22Rv1 (cell line): ENCODE data around the gene CCDC30.

Experiments
- H3K27ac ChIP-seq: fragments of 450-650 bp; 2 replicates; pipeline ENCODE4 v1.5.1; 2017
- ZFX ChIP-seq: fragments of 450-650 bp; IDR thresholded peaks from 2 replicates; pipeline ENCODE4 v1.6.1; 2017; ENCODE audit warnings: antibody characterized with exemption, borderline replicate concordance
- TF ChIP-seq, protein P1 (sequence below): fragments of 450-650 bp; IDR thresholded peaks from 2 replicates; pipeline ENCODE4 v1.5.1; 2017; ENCODE audit warnings: mild to moderate bottlenecking

Gene CCDC30

GRCh38 chr1:42658877-42659337, 195.8 kb downstream of the CCDC30 start:
- TF ChIP-seq, protein P1, sequence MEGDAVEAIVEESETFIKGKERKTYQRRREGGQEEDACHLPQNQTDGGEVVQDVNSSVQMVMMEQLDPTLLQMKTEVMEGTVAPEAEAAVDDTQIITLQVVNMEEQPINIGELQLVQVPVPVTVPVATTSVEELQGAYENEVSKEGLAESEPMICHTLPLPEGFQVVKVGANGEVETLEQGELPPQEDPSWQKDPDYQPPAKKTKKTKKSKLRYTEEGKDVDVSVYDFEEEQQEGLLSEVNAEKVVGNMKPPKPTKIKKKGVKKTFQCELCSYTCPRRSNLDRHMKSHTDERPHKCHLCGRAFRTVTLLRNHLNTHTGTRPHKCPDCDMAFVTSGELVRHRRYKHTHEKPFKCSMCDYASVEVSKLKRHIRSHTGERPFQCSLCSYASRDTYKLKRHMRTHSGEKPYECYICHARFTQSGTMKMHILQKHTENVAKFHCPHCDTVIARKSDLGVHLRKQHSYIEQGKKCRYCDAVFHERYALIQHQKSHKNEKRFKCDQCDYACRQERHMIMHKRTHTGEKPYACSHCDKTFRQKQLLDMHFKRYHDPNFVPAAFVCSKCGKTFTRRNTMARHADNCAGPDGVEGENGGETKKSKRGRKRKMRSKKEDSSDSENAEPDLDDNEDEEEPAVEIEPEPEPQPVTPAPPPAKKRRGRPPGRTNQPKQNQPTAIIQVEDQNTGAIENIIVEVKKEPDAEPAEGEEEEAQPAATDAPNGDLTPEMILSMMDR: no peak
- no peak for TF ChIP-seq ZFX
- peak overlapping the region; percentile 87 for H3K27ac ChIP-seq

DNA sequence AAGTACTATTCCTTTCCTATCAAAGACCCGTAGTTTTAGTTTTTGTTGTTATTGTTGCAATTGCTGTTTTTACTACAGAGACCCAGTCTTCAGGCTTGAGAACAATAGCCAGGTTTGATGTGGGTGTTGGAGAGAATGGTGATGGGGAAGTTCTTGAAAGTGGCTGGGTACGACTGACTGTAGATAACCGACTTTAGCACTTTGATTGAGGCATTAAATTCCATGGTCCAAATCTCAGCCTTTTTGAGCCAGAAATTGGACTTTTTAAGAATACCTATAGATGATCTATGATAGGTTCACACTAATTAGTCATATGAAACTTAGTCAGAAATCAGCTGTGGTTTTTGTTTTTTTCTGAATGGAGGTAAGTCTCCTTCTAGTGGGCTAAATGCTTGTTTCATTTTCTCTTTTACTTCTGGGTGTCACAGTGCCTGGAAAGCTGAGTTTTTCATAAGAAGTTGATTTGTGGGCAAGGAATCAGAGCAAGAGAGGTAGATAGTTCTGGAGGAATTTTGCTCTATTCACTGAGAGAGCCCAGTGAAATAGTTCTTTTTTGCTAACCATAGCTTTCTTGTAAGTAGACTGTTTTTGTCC, 197.9 kb downstream of the CCDC30 start:
- TF ChIP-seq, protein P1: no peak
- TF ChIP-seq ZFX: no peak

DNA sequence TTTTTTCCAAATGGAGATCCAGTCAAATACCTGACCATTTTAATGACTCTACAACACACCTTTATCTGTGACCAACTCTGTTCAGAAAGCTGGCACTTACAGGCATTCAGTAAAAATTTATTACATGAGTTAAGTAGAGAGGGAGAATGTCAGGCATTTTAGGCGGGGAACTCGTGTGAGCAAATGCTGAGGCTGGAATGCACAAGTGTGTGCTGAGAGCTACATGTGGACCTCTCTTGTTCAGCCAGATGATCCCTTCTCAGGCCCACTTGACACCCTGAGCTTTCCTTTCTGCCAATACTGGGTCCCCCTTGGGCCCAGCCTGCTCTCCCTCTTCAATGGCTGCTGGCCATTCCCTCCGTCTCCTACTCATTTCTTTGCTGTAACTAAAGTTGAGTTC, 206.8 kb downstream of the CCDC30 start:
- TF ChIP-seq, protein P1: no peak
- no peak for TF ChIP-seq ZFX
- no peak overlapping the region for H3K27ac ChIP-seq

More for the DNA sequence above, 197.9 kb downstream of the CCDC30 start:
- H3K27ac ChIP-seq: no peak overlapping the region

DNA sequence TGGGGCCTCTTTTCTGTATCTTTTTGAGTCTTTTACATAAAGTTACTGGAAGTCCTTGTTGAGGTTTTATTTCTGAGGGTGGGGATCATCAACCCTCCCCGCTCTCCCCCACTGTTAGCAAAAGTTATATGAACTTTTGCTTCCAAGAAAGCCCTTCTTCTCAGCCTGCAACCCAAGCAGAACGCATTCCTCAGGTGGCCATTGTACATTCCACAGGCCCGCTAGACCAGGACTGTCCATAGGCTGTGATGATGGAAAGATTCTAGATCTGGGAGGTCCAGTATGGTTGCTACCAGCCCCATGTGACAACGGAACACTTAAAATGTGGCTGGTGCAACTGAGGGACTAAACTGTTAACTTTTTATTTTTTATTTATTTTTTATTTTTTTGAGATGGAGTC, 207.3 kb downstream of the CCDC30 start:
- TF ChIP-seq, protein P1: no peak
- TF ChIP-seq ZFX: no peak
- H3K27ac ChIP-seq: no peak overlapping the region

GRCh38 chr1:42674214-42674613, 211.1 kb downstream of the CCDC30 start:
- TF ChIP-seq, protein P1: no peak
- no peak for TF ChIP-seq ZFX
- H3K27ac ChIP-seq: no peak overlapping the region

DNA sequence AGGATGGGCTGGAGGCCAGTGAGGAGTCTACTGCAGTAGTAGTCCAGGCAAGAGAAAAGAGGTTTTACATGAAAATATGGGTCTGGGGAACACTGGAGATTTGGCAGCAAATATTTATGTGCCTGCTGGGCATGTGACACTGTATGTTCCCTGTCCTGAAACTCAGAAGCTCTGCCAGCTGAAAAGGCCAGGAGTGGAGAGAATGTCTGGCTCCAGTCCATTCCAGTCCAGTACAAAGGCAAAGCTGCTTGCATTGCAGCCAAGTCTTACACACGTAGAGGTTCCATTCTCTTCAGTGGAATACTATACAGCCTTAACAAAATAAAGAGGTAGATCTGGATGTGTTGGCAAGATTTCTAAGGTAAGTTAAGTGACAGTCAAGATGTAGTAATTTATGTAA, 211.6 kb downstream of the CCDC30 start:
- no peak for TF ChIP-seq ZFX
- TF ChIP-seq, protein P1: no peak
- H3K27ac ChIP-seq: no peak overlapping the region

- H3K27ac ChIP-seq: no peak overlapping the region
- TF ChIP-seq, protein P1: no peak
- no peak for TF ChIP-seq ZFX
Observed at GRCh38 chr1:42675467-42675866, 212.4 kb downstream of the CCDC30 start.
